Keratinocyte (primary cell): ENCODE data around the gene DBF4B. TPM values are rescaled to one million over a fixed set of nuclear protein-coding genes. Genes with fewer than 3 reads are reported as not detected.

ENCODE experiments used
- DNase-seq: peaks from one replicate; pipeline ENCODE4 v3.0.0-alpha.2; 2011; ENCODE audit warnings: low read depth, missing footprints, low spot score
- FAIRE-seq: peaks from 2 replicates; lab custom pipeline; 2011; peaks lifted over from hg19 to GRCh38; lab: Jason Lieb, UNC
- H2AFZ ChIP-seq: 2 replicates; pipeline ENCODE4 v1.6.0; 2012; ENCODE audit warnings: low read length, control low read depth, inconsistent platforms; ENCODE audit not compliant: control insufficient read depth
- H3K27ac ChIP-seq: 2 replicates; pipeline ENCODE4 v1.5.1; 2011; ENCODE audit warnings: low read length; ENCODE audit not compliant: control insufficient read depth, insufficient read depth
- H3K27me3 ChIP-seq: 3 replicates; pipeline ENCODE4 v1.6.0; 2011; ENCODE audit warnings: low read length; ENCODE audit not compliant: control insufficient read depth, insufficient read depth; ENCODE audit errors: extremely low read depth
- H3K36me3 ChIP-seq, 2 experiments: 2 replicates in 1 of 2; 3 replicates in 1 of 2; pipeline ENCODE4 v1.5.1; 2011; ENCODE audit warnings: low read length in 2 of 2, mild to moderate bottlenecking in 1 of 2; ENCODE audit not compliant: control insufficient read depth in 2 of 2, insufficient read depth in 2 of 2; ENCODE audit errors: extremely low read depth in 1 of 2
- H3K4me1 ChIP-seq: 3 replicates; pipeline ENCODE4 v1.5.1; 2011; ENCODE audit warnings: low read length; ENCODE audit not compliant: control insufficient read depth, insufficient read depth; ENCODE audit errors: extremely low read depth
- H3K4me2 ChIP-seq: 3 replicates; pipeline ENCODE4 v1.6.0; 2011; ENCODE audit warnings: low read depth, low read length; ENCODE audit not compliant: control insufficient read depth, insufficient read depth; ENCODE audit errors: extremely low read depth
- H3K4me3 ChIP-seq, 3 experiments: fragments of 200-600 bp in 1 of 3; sonication (generic) in 1 of 3; 2 replicates in 2 of 3; 3 replicates in 1 of 3; pipeline ENCODE4 v1.5.1; 2011 to 2016; ENCODE audit warnings: low read length in 3 of 3, mild to moderate bottlenecking in 3 of 3, control low read depth in 2 of 3, inconsistent platforms in 1 of 3, low read depth in 1 of 3, mixed read lengths in 1 of 3, mixed run types in 1 of 3, moderate library complexity in 1 of 3; ENCODE audit not compliant: control insufficient read depth in 2 of 3, insufficient read depth in 2 of 3; ENCODE audit errors: extremely low read depth in 1 of 3
- H3K79me2 ChIP-seq: 2 replicates; pipeline ENCODE4 v1.6.0; 2012; ENCODE audit warnings: low read length; ENCODE audit not compliant: control insufficient read depth, insufficient read depth
- H3K9ac ChIP-seq: 3 replicates; pipeline ENCODE4 v1.6.0; 2011; ENCODE audit warnings: low read length; ENCODE audit not compliant: control insufficient read depth, insufficient read depth; ENCODE audit errors: extremely low read depth
- H3K9me1 ChIP-seq: 3 replicates; pipeline ENCODE4 v1.6.0; 2011; ENCODE audit warnings: low read length; ENCODE audit not compliant: control insufficient read depth, insufficient read depth; ENCODE audit errors: extremely low read depth
- H3K9me3 ChIP-seq: 2 replicates; pipeline ENCODE4 v1.5.1; 2012; ENCODE audit warnings: low read depth, low read length; ENCODE audit not compliant: control insufficient read depth
- H4K20me1 ChIP-seq: 3 replicates; pipeline ENCODE4 v1.6.0; 2011; ENCODE audit warnings: low read length; ENCODE audit not compliant: control insufficient read depth, insufficient read depth; ENCODE audit errors: extremely low read depth
- EZH2 ChIP-seq: IDR thresholded peaks from one replicate; pipeline ENCODE4 v1.6.1; 2012; ENCODE audit warnings: inconsistent platforms, mild to moderate bottlenecking, low read length, moderate library complexity
- dilution Hi-C: fragments of 300-500 bp; cut with MboI; formaldehyde crosslinking; loops from one replicate; pipeline ENCODE4 v1.7.0; 2020; ENCODE audit warnings: low sequenced_read_pairs; ENCODE audit not compliant: extremely low pct_ligation_motif_present
- polyA plus RNA-seq, 5 experiments: library from polyadenylated mRNA; depleted of rRNA in 3 of 5; stranded (reverse) in 3 of 5; stranded (forward) in 1 of 5; unstranded in 1 of 5; fragments of >200 nt; gene quantifications; 1 replicate in 1 of 5; 2 replicates in 3 of 5; 3 replicates in 1 of 5; pipeline versions ENCODE4 v1.2.1 to v1.2.3, GENCODE V29; 2011 to 2012; ENCODE audit warnings: missing spikeins in 2 of 5, low read depth in 1 of 5, low replicate concordance in 1 of 5
- TF ChIP-seq, protein P1 (sequence below), 3 experiments: IDR thresholded peaks in 1 of 3; conservative IDR thresholded peaks in 1 of 3; optimal IDR thresholded peaks in 1 of 3; 2 replicates in 2 of 3; 3 replicates in 1 of 3; pipeline versions ENCODE3 to v1.5.1; 2011; ENCODE audit warnings: low read length in 3 of 3, mild to moderate bottlenecking in 3 of 3, moderate library complexity in 2 of 3, control low read depth in 1 of 3, inconsistent platforms in 1 of 3; ENCODE audit not compliant: insufficient read depth in 2 of 3; ENCODE audit errors: extremely low read depth in 1 of 3

Gene DBF4B
- polyA plus RNA-seq, 1 donor (not counting 4 experiments of a cell fraction or from before 2014, with no cell fraction given): 4.0 TPM

DNA sequence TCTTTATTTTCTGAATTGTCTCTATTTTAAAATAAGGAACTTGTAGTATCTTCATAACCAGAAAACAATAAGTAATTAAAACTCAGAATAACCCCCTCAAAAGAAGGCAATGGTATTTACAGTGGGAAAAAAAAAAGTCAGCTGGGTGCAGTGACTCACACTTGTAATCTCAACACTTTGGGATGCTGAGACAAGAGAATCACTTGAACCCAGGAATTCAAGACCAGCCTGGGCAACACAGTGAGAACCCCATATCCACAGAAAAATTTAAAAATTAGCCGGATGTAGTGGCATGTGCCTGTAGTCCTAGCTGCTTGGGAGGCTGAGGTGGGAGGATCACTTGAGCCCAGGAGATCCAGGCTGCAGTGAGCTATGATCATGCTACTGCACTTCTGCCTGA is 83.8 kb downstream of the DBF4B start:
- Histone ChIP-seq H3K36me3 (peaks cover under 1 to 3% of the 10 kb centered on the region in 2 experiments), H2AFZ (no peak overlapping the region), H3K9ac (no peak overlapping the region), H3K27ac (no peak overlapping the region), H4K20me1 (no peaks in the 10 kb centered on the region), H3K4me2 (no peak overlapping the region), H3K4me3 (no peak overlapping the region), H3K9me1 (no peaks in the 10 kb centered on the region), H3K4me1 (peaks cover 27% of the 10 kb centered on the region), H3K27me3 (no peaks in the 10 kb centered on the region), H3K79me2 (no peaks in the 10 kb centered on the region), H3K9me3 (no peaks in the 10 kb centered on the region)
- dilution Hi-C loops: no loop called here
- peak; percentile 13 for FAIRE-seq
- TF ChIP-seq EZH2: no peak
- TF ChIP-seq, protein P1, sequence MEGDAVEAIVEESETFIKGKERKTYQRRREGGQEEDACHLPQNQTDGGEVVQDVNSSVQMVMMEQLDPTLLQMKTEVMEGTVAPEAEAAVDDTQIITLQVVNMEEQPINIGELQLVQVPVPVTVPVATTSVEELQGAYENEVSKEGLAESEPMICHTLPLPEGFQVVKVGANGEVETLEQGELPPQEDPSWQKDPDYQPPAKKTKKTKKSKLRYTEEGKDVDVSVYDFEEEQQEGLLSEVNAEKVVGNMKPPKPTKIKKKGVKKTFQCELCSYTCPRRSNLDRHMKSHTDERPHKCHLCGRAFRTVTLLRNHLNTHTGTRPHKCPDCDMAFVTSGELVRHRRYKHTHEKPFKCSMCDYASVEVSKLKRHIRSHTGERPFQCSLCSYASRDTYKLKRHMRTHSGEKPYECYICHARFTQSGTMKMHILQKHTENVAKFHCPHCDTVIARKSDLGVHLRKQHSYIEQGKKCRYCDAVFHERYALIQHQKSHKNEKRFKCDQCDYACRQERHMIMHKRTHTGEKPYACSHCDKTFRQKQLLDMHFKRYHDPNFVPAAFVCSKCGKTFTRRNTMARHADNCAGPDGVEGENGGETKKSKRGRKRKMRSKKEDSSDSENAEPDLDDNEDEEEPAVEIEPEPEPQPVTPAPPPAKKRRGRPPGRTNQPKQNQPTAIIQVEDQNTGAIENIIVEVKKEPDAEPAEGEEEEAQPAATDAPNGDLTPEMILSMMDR (optimal IDR thresholded peaks at IDR 0.05 in 1 of 3, IDR thresholded peaks at IDR 0.05 in 1 of 3, conservative IDR thresholded peaks at IDR 0.05 in 1 of 3; ENCODE audit: extremely low read depth in 1 of 3, insufficient read depth in 2 of 3, low read length in 3 of 3): no peak
- DNase-seq: no peak

DNA sequence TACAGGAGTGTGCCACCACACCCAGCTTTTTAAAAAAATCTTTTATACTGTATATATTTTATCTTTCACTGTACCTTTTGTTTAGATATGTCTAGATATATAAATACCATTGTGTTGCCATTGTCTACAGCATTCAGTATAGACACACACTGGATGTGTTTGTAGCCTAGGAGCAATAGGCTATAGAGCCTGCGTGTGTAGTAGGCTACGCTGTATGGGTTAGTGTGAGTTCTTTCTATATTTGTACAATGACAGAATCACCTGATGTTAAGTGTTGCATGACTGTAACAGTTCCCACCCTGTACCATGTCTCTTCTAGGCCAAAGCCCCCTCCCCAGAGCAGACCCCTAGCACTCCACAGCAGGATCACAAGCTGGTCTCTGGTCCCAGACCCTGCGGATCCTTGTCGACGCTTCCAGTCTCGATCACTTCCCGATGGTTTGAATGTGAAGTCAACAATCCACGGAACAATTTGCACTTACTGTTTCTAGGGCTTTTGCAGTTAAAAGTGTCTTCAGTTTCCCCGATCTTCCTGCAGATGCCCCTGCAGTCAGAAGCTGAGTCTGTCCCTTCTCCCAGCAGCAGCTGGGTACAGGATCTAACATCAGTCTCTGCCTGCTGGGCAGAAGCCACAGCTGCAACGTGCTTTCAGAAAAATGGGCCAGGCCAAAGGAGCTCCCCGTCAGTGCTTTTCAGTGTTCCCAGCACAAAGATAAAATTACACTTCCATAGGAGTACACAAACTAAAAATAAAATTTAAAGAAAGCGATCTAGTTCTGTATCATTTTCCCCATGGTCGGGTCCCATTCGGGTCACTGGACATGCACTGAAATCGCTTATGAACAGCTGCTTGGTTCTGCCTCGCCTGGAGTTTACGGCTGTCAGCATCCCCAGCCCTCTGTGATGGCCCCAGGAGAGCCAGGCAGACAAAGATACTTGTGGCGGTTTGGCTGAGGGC is 85.7 kb downstream of the DBF4B start:
- no peak overlapping the region for H3K4me3 ChIP-seq
- H4K20me1 ChIP-seq: no peaks in the 10 kb centered on the region
- peak overlapping the region; percentile 51 for H3K27ac ChIP-seq
- no peaks in the 10 kb centered on the region for H3K9me3 ChIP-seq
- no peaks in the 10 kb centered on the region for H3K27me3 ChIP-seq
- H3K9ac ChIP-seq: peak overlapping the region; percentile 15
- H3K4me1 ChIP-seq: peaks cover 27% of the 10 kb centered on the region
- dilution Hi-C loops: no loop called here
- DNase-seq: no peak
- peak overlapping the region; percentile 37 for H3K4me2 ChIP-seq
- H3K79me2 ChIP-seq: no peaks in the 10 kb centered on the region
- TF ChIP-seq, protein P1 (optimal IDR thresholded peaks at IDR 0.05 in 1 of 3, IDR thresholded peaks at IDR 0.05 in 1 of 3, conservative IDR thresholded peaks at IDR 0.05 in 1 of 3; ENCODE audit: extremely low read depth in 1 of 3, insufficient read depth in 2 of 3, low read length in 3 of 3): no peak
- H3K36me3 ChIP-seq: peaks cover 4 to 10% of the 10 kb centered on the region in 2 experiments
- H2AFZ ChIP-seq: no peak overlapping the region
- no peaks in the 10 kb centered on the region for H3K9me1 ChIP-seq
- no peak for FAIRE-seq
